ENCODE measurements around the gene DOCK4.

The DOCK4 gene

GRCh38 chr7:111853201-111853990, 352.8 kb downstream of the DOCK4 start:
- no peak for TF ChIP-seq YY1 (IDR thresholded peaks at IDR 0.05; ENCODE audit: low read depth)
- no peak for TF ChIP-seq MAX (IDR thresholded peaks at IDR 0.05)
- no peak for TF ChIP-seq FOXM1 (IDR thresholded peaks at IDR 0.05; ENCODE audit: borderline replicate concordance, low read depth)
- no peak for TF ChIP-seq TAF1 (IDR thresholded peaks at IDR 0.05; ENCODE audit: low read depth)
- no peak for TF ChIP-seq ZBTB7A (IDR thresholded peaks at IDR 0.05; ENCODE audit: low read depth)
- TF ChIP-seq EP300 (IDR thresholded peaks at IDR 0.05; ENCODE audit: borderline replicate concordance), result no peak
- TF ChIP-seq RAD21 (IDR thresholded peaks at IDR 0.05; ENCODE audit: low read depth), result peak; percentile 30; the same call in 1 of the 2 replicates
- TF ChIP-seq REST (IDR thresholded peaks at IDR 0.05; ENCODE audit: low read depth), result no peak

DNA sequence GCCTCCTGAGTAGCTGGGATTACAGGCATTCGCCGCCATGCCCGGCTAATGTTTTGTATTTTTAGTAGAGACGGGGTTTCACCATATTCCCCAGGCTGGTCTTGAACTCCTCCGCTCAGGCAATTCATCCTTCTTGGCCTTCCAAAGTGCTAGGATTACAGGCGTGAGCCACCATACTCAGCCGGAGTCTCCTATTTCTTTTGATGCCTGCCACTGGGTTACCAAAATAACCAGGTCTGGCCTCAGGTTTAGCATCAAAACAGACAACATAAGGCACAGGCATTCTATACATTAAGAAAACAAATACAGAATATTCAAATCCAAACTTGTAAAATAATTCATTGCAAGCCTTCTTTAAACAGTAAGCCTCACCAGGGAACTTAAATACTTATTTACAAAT, 354.1 kb downstream of the DOCK4 start:
- TF ChIP-seq USF1 (IDR thresholded peaks at IDR 0.05), result no peak
- TF ChIP-seq TEAD4 (IDR thresholded peaks at IDR 0.05), result no peak

DNA sequence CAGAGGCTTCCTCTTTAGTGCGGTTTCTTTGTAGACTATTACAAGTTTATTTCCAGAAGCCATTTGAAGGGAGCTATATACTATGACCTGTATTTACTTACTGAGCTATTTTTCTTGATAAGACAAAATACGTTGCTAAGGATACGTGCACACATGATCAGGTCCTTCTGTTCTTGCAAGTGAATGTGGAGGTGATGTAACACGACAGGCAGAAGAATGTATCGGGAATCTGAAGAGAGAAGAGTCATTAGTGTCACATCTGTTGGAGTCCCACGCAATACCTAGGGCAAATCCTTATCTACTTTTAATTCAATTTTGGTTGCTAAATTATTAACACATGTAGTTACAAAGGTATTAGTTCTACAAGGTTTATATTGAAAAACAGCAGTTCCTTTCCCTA, 359.3 kb downstream of the DOCK4 start:
- TF ChIP-seq NFIC (IDR thresholded peaks at IDR 0.05), result no peak

GRCh38 chr7:111845853-111846252, 360.3 kb downstream of the DOCK4 start:
- TF ChIP-seq USF1 (IDR thresholded peaks at IDR 0.05) (no peak), RAD21 (IDR thresholded peaks at IDR 0.05; ENCODE audit: low read depth) (no peak), YY1 (IDR thresholded peaks at IDR 0.05; ENCODE audit: low read depth) (no peak), CEBPB (IDR thresholded peaks at IDR 0.05) (no peak), FOXM1 (IDR thresholded peaks at IDR 0.05; ENCODE audit: borderline replicate concordance, low read depth) (no peak), CREB1 (IDR thresholded peaks at IDR 0.05; ENCODE audit: low read depth) (no peak), TEAD4 (IDR thresholded peaks at IDR 0.05) (no peak), REST (IDR thresholded peaks at IDR 0.05; ENCODE audit: low read depth) (no peak), NFIC (IDR thresholded peaks at IDR 0.05) (no peak), ZBTB7A (IDR thresholded peaks at IDR 0.05; ENCODE audit: low read depth) (no peak), TCF12 (IDR thresholded peaks at IDR 0.05; ENCODE audit: low read depth) (no peak), EP300 (IDR thresholded peaks at IDR 0.05; ENCODE audit: borderline replicate concordance) (no peak), TAF1 (IDR thresholded peaks at IDR 0.05; ENCODE audit: low read depth) (no peak)

DNA sequence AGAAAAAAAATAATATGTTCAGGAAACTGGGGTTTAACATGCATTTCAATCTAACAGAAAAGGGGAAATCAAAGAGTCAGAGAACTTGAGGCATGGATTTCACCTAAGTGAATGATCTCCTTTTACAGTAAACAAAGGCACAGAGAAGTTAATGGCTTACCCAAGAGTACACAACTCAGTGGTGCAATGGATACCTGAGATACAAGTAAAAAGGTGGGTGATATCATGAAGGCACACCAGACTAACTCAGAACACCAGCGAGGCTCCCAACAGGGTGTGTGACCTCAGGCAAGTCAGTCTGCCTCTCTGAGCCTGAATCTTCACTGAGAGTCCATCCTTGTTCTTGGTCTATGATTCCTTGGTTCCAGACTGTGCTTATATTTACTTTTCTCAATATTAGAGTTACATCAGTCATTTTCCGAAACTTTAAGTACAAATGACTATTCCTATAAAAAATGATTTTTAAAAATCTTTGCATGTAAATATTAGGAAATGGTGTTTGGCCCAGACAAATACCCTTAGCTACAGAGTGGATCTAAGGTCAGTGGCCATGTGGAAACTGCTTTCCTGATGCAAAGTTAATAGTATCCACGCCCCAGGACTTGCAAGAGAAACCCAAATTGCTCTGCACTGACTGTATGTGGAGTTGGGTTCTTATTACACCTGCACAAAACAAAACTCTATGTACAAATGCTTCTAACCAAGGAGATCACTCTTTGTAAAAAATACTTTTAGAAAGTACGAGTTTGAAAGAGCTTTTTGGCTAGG, 361.1 kb downstream of the DOCK4 start:
- TF ChIP-seq REST (IDR thresholded peaks at IDR 0.05; ENCODE audit: low read depth) (no peak), TCF12 (IDR thresholded peaks at IDR 0.05; ENCODE audit: low read depth) (no peak), EGR1 (IDR thresholded peaks at IDR 0.05) (no peak), EP300 (IDR thresholded peaks at IDR 0.05; ENCODE audit: borderline replicate concordance) (no peak), TEAD4 (IDR thresholded peaks at IDR 0.05) (no peak), USF1 (IDR thresholded peaks at IDR 0.05) (no peak), YY1 (IDR thresholded peaks at IDR 0.05; ENCODE audit: low read depth) (no peak), ZBTB7A (IDR thresholded peaks at IDR 0.05; ENCODE audit: low read depth) (no peak), TAF1 (IDR thresholded peaks at IDR 0.05; ENCODE audit: low read depth) (no peak), MAX (IDR thresholded peaks at IDR 0.05) (no peak), NFIC (IDR thresholded peaks at IDR 0.05) (no peak), CEBPB (IDR thresholded peaks at IDR 0.05) (no peak), CREB1 (IDR thresholded peaks at IDR 0.05; ENCODE audit: low read depth) (no peak), FOXM1 (IDR thresholded peaks at IDR 0.05; ENCODE audit: borderline replicate concordance, low read depth) (no peak), RAD21 (IDR thresholded peaks at IDR 0.05; ENCODE audit: low read depth) (no peak)
